ENCODE measurements around the gene NPIPB12. TPM values are rescaled to one million over a fixed set of nuclear protein-coding genes. Genes with fewer than 3 reads are reported as not detected.
"Not testable (repeated sequence)": the region's sequence is repeated elsewhere in the genome, so short reads cannot be mapped to it uniquely, and the experiment has no call there.

NPIPB12 gene

GRCh38 chr16:29454828-29455227 lies 51.4 kb downstream of the NPIPB12 start:
- H3K27me3 ChIP-seq (ENCODE audit: control insufficient read depth, insufficient read depth, low read length); H3K36me3 ChIP-seq (ENCODE audit: insufficient read depth, low read length); H3K9me3 ChIP-seq (replicated peaks; ENCODE audit: low read length); H3K9ac ChIP-seq (ENCODE audit: low read depth, low read length); H3K4me2 ChIP-seq (ENCODE audit: low read length); H3K4me3 ChIP-seq (ENCODE audit: low read length); H3K4me1 ChIP-seq (ENCODE audit: control insufficient read depth, insufficient read depth, low read length): not testable (repeated sequence)

DNA sequence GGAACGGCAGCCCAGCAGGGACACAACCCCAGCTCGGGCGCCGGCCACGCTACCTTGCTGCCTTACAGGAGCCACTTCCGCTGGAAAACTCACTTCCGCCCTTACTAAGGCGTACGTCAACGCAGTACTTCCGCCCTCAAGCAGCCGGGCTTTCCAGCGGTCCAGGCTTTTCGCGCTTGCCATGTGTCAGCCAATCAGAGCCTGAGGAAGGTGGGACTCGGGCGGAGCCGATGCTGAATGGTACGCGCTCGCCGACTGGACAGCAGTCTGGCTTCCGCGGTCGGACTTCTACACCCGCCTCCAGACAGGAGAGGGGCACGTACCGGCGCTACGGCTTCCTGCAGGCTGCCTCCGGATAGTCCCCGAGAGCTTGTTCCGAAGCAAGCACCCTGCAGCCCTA lies 51.9 kb downstream of the NPIPB12 start, which contains the start of the genes BOLA2 and SLX1B:
TSS of gene BOLA2 (minus strand) at position 83 of the 400 bp plus-strand sequence. CDS start 98 bp downstream, outside the sequence.
TSS of gene SLX1B (plus strand) at position 265 of the 400 bp plus-strand sequence.
- not testable (repeated sequence) for H3K9ac ChIP-seq (ENCODE audit: low read depth, low read length); H3K4me3 ChIP-seq (ENCODE audit: low read length); H3K27me3 ChIP-seq (ENCODE audit: control insufficient read depth, insufficient read depth, low read length); H3K9me3 ChIP-seq (replicated peaks; ENCODE audit: low read length); H3K4me2 ChIP-seq (ENCODE audit: low read length); H3K36me3 ChIP-seq (ENCODE audit: insufficient read depth, low read length); H3K4me1 ChIP-seq (ENCODE audit: control insufficient read depth, insufficient read depth, low read length)

DNA sequence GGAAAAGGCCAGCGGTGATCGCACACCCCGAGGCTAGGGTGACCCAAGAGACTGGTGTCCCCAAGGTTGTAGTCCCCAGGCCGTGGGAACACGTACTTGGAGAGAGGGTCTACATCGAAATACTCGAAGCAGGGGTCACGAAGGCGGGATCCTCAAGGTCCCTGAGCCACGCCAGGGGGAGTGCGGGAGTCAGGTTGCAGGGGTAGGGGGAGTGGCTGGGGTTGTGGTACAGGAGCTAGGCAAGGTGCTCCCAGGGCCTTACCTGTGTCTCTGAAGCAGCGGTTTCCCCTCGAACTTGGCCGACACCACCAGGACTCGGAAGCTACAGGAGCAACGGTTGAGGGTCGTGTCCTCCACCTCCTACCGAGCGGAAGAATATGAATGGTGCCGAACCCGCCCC lies 52.5 kb downstream of the NPIPB12 start:
- not testable (repeated sequence) for H3K27me3 ChIP-seq (ENCODE audit: control insufficient read depth, insufficient read depth, low read length); H3K9ac ChIP-seq (ENCODE audit: low read depth, low read length); H3K36me3 ChIP-seq (ENCODE audit: insufficient read depth, low read length); H3K4me2 ChIP-seq (ENCODE audit: low read length); H3K4me3 ChIP-seq (ENCODE audit: low read length); H3K4me1 ChIP-seq (ENCODE audit: control insufficient read depth, insufficient read depth, low read length); H3K9me3 ChIP-seq (replicated peaks; ENCODE audit: low read length)

Small RNA genes within 50 kb of the gene (small RNA-seq; reads per million reads assigned to genes)
- not detected for gene AC133555.2

Measured in skeletal muscle satellite cell (primary cell).